Measurements from ENCODE around the gene DNAJA3.

DNAJA3 gene

DNA sequence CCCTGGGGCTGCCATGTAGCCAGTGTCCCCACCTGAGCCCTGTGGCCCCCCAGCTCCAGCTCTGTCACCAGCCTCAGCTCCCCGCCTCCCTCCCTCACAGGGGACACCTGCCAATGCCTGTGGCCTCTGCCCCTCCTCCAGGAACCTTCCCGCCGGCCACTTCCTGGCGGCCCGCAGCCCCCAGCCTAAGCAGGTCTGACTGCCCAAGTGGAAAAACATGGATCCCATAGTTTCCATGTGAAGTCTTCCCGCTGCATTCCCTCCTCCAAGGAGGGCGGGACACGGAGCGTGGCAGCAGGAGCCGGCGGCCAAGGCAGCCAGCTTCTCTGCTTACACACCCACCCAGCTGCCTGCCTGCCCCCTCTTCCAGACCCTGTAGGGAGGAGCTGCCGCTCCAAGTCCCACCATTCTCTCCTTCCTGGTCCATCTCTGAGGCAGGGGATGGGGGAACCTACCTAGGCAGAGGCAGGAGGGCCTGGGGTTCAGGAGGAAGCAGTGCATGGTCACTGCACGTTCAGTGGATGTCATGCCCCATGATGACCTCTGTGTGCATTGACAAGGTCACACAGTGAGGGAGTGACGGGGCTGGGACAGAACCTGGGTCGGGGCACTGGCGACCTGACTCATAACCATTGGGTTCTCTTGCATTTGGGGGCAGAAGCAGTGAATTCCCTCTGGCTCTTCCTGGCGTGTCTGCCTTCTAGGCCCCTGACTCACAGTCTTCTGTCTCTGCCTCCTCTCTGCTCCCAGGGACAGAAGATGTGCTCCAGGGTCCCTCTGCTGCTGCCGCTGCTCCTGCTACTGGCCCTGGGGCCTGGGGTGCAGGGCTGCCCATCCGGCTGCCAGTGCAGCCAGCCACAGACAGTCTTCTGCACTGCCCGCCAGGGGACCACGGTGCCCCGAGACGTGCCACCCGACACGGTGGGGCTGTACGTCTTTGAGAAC lies 45.3 kb upstream of the DNAJA3 start:
- no peak overlapping the region for H3K4me3 ChIP-seq (ENCODE audit: low read depth, low read length)

GRCh38 chr16:4381072-4381934 lies 44.4 kb upstream of the DNAJA3 start:
- H3K4me3 ChIP-seq (ENCODE audit: low read depth, low read length): no peak overlapping the region
- TF ChIP-seq, protein P1, sequence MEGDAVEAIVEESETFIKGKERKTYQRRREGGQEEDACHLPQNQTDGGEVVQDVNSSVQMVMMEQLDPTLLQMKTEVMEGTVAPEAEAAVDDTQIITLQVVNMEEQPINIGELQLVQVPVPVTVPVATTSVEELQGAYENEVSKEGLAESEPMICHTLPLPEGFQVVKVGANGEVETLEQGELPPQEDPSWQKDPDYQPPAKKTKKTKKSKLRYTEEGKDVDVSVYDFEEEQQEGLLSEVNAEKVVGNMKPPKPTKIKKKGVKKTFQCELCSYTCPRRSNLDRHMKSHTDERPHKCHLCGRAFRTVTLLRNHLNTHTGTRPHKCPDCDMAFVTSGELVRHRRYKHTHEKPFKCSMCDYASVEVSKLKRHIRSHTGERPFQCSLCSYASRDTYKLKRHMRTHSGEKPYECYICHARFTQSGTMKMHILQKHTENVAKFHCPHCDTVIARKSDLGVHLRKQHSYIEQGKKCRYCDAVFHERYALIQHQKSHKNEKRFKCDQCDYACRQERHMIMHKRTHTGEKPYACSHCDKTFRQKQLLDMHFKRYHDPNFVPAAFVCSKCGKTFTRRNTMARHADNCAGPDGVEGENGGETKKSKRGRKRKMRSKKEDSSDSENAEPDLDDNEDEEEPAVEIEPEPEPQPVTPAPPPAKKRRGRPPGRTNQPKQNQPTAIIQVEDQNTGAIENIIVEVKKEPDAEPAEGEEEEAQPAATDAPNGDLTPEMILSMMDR (IDR thresholded peaks at IDR 0.05; ENCODE audit: borderline replicate concordance, insufficient read depth, low read depth, low read length): no peak

More for the DNA sequence above, 45.3 kb upstream of the DNAJA3 start:
- TF ChIP-seq, protein P1 (IDR thresholded peaks at IDR 0.05; ENCODE audit: borderline replicate concordance, insufficient read depth, low read depth, low read length): no peak

DNA sequence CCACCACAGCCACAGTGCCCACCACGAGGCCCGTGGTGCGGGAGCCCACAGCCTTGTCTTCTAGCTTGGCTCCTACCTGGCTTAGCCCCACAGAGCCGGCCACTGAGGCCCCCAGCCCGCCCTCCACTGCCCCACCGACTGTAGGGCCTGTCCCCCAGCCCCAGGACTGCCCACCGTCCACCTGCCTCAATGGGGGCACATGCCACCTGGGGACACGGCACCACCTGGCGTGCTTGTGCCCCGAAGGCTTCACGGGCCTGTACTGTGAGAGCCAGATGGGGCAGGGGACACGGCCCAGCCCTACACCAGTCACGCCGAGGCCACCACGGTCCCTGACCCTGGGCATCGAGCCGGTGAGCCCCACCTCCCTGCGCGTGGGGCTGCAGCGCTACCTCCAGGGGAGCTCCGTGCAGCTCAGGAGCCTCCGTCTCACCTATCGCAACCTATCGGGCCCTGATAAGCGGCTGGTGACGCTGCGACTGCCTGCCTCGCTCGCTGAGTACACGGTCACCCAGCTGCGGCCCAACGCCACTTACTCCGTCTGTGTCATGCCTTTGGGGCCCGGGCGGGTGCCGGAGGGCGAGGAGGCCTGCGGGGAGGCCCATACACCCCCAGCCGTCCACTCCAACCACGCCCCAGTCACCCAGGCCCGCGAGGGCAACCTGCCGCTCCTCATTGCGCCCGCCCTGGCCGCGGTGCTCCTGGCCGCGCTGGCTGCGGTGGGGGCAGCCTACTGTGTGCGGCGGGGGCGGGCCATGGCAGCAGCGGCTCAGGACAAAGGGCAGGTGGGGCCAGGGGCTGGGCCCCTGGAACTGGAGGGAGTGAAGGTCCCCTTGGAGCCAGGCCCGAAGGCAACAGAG lies 43.5 kb upstream of the DNAJA3 start:
- TF ChIP-seq, protein P1 (IDR thresholded peaks at IDR 0.05; ENCODE audit: borderline replicate concordance, insufficient read depth, low read depth, low read length): no peak
- H3K4me3 ChIP-seq (ENCODE audit: low read depth, low read length): no peak overlapping the region

GRCh38 chr16:4382795-4383357 lies 42.8 kb upstream of the DNAJA3 start:
- TF ChIP-seq, protein P1 (IDR thresholded peaks at IDR 0.05; ENCODE audit: borderline replicate concordance, insufficient read depth, low read depth, low read length): no peak
- no peak overlapping the region for H3K4me3 ChIP-seq (ENCODE audit: low read depth, low read length)

DNA sequence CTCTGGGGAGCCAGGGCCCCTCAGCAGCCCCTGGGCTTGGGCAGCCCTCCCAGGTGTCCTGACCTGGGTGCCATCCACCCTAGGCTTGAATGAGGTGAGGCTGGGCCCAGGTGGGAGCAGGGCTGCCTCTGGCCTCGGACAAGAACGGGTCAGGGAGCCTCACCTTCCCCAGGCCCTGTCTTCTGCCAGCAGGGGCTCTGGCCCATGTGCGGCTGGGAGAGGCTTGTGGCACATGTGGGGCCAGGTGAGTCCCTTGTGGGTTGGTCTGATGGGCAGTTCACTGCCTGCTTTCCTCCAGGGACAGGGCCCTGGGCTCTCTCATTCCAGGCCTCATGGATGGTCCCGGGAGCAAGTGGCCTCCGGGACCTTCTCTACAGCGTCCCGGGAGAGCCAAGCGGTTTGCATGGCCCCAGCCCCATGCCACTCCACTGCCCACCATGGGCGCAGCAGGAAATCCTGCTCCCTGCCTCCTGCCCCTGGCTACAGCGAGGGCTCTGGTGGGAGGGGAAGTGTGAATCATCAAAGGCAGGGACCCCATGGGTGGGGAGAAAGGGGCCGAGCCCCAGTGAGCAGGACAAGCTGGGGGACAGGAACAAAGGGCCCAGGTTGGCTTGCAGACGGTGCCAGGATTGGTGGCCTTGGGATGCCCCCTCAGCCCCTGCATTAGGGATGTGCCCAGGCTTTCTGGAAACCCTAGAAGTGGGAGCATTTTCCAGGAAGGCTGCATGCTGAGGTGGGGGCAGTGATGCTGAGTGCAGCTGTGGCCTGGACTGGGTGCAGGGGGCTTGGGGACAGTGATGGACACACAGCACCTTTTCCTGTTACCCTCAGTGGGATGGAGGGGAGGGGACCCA lies 41.9 kb upstream of the DNAJA3 start:
- no peak overlapping the region for H3K4me3 ChIP-seq (ENCODE audit: low read depth, low read length)
- TF ChIP-seq, protein P1 (IDR thresholded peaks at IDR 0.05; ENCODE audit: borderline replicate concordance, insufficient read depth, low read depth, low read length): no peak
